CD14-positive monocyte (primary cell): ENCODE results near the gene IGLL1. TPM values are rescaled to one million over a fixed set of nuclear protein-coding genes. Genes with fewer than 3 reads are reported as not detected.

Experiments
- DNase-seq, 3 donors: peaks; one replicate each; pipeline ENCODE4 v3.0.0-alpha.2; 2011 to 2022
- H2AFZ ChIP-seq: 2 replicates; pipeline ENCODE4 v1.6.0; 2012; ENCODE audit warnings: mild to moderate bottlenecking, low read depth, low read length, inconsistent platforms; ENCODE audit not compliant: insufficient read depth, poor library complexity, severe bottlenecking
- H3K27ac ChIP-seq, 2 donors: 1 replicate in 1 of 2; 2 replicates in 1 of 2; pipeline ENCODE4 v1.5.1; 2012 to 2013; ENCODE audit warnings: low read length in 2 of 2, control low read depth in 1 of 2, inconsistent platforms in 1 of 2, low read depth in 1 of 2, mild to moderate bottlenecking in 1 of 2
- H3K27me3 ChIP-seq, 2 donors: one replicate each; pipeline versions ENCODE4 v1.6.0 to v1.6.1; 2011 to 2013; ENCODE audit warnings: low read length in 2 of 2; ENCODE audit not compliant: control insufficient read depth in 2 of 2, insufficient read depth in 2 of 2
- H3K36me3 ChIP-seq, 2 donors: replicated peaks in 1 of 2; 1 replicate in 1 of 2; 2 replicates in 1 of 2; pipeline versions ENCODE4 v1.5.1 to v1.6.1; 2012 to 2013; ENCODE audit warnings: low read length in 2 of 2, control low read depth in 1 of 2, inconsistent platforms in 1 of 2, mild to moderate bottlenecking in 1 of 2; ENCODE audit not compliant: insufficient read depth in 2 of 2, control insufficient read depth in 1 of 2
- H3K4me1 ChIP-seq, 2 donors: 1 replicate in 1 of 2; 2 replicates in 1 of 2; pipeline versions ENCODE4 v1.5.1 to v1.6.1; 2012 to 2013; ENCODE audit warnings: low read length in 2 of 2, control low read depth in 1 of 2, inconsistent platforms in 1 of 2, mild to moderate bottlenecking in 1 of 2, moderate library complexity in 1 of 2; ENCODE audit not compliant: insufficient read depth in 2 of 2, control insufficient read depth in 1 of 2
- H3K4me2 ChIP-seq: replicated peaks from 2 replicates; pipeline ENCODE3; 2012; ENCODE audit warnings: low read length, moderate library complexity, mild to moderate bottlenecking; ENCODE audit not compliant: poor library complexity, severe bottlenecking; ENCODE audit errors: extremely low read depth
- H3K4me3 ChIP-seq, 3 experiments: fragments of 200-600 bp in 1 of 3; sonication (generic) in 1 of 3; replicated peaks in 1 of 3; 1 replicate in 2 of 3; 2 replicates in 1 of 3; pipeline ENCODE4 v1.5.1; 2011 to 2013; ENCODE audit warnings: low read length in 3 of 3, mild to moderate bottlenecking in 3 of 3, control low read depth in 2 of 3, low read depth in 2 of 3, inconsistent platforms in 1 of 3, moderate library complexity in 1 of 3
- H3K79me2 ChIP-seq: 2 replicates; pipeline ENCODE4 v1.6.0; 2012; ENCODE audit warnings: mild to moderate bottlenecking, control low read depth, inconsistent platforms, low read length, moderate library complexity; ENCODE audit not compliant: insufficient read depth
- H3K9ac ChIP-seq: 2 replicates; pipeline ENCODE4 v1.6.0; 2017; ENCODE audit warnings: low read length, mild to moderate bottlenecking; ENCODE audit not compliant: insufficient read depth, poor library complexity, severe bottlenecking
- H3K9me3 ChIP-seq, 2 donors: replicated peaks in 1 of 2; 1 replicate in 1 of 2; 2 replicates in 1 of 2; pipeline versions ENCODE4 v1.5.1 to v1.6.1; 2012 to 2013; ENCODE audit warnings: low read length in 2 of 2, control low read depth in 1 of 2; ENCODE audit not compliant: control insufficient read depth in 1 of 2, insufficient read depth in 1 of 2
- H4K20me1 ChIP-seq: 2 replicates; pipeline ENCODE4 v1.6.0; 2012; ENCODE audit warnings: mild to moderate bottlenecking, low read length, control low read depth, moderate library complexity; ENCODE audit not compliant: insufficient read depth
- H3K27ac Mint-ChIP-seq, 7 donors: one replicate each; pipeline ENCODE4 v1.8.0; 2020; ENCODE audit warnings: mild to moderate bottlenecking in 7 of 7, mixed read lengths in 7 of 7, moderate library complexity in 6 of 7, inconsistent platforms in 2 of 7
- H3K27me3 Mint-ChIP-seq, 3 donors: one replicate each; pipeline ENCODE4 v1.8.0; 2021 to 2022; ENCODE audit warnings: low read depth in 3 of 3, mild to moderate bottlenecking in 3 of 3, mixed read lengths in 3 of 3, moderate library complexity in 3 of 3, inconsistent platforms in 1 of 3
- H3K36me3 Mint-ChIP-seq, 2 donors: one replicate each; pipeline ENCODE4 v1.8.0; 2020; ENCODE audit warnings: mixed read lengths in 2 of 2, inconsistent platforms in 1 of 2, mild to moderate bottlenecking in 1 of 2
- H3K4me1 Mint-ChIP-seq: one replicate; pipeline ENCODE4 v1.8.0; 2020; ENCODE audit warnings: mild to moderate bottlenecking, mixed read lengths
- H3K4me3 Mint-ChIP-seq, 2 donors: one replicate each; pipeline ENCODE4 v1.8.0; 2020; ENCODE audit warnings: mild to moderate bottlenecking in 2 of 2, mixed read lengths in 2 of 2, moderate library complexity in 1 of 2
- H3K9me3 Mint-ChIP-seq, 7 donors: one replicate each; pipeline ENCODE4 v1.8.0; 2020 to 2022; ENCODE audit warnings: mixed read lengths in 7 of 7, mild to moderate bottlenecking in 6 of 7, moderate library complexity in 6 of 7, inconsistent platforms in 2 of 7
- whole genome bisulfite sequencing: methylation state at CpG from one replicate; pipeline ENCODE4 v1.1.5; 2013; ENCODE audit warnings: missing lambda C conversion rate; ENCODE audit not compliant: insufficient coverage; 5-methylcytosine and 5-hydroxymethylcytosine counted together
- intact Hi-C, 2 donors: fragments of 100-400 bp; cut with micrococcal nuclease; formaldehyde crosslinking; loops; one replicate each; pipeline versions ENCODE4 v1.15.0 to v1.15.1; 2023
- polyA plus RNA-seq, 3 donors: library from polyadenylated mRNA; depleted of rRNA in 1 of 3; unstranded in 2 of 3; stranded (reverse) in 1 of 3; fragments of 300-500 nt in 2 of 3; fragments of >200 nt in 1 of 3; fragmentation: Illumina TruSeq in 2 of 3; gene quantifications; 1 replicate in 2 of 3; 2 replicates in 1 of 3; pipeline ENCODE4 v1.2.3, GENCODE V29; 2012 to 2021
- TF ChIP-seq, protein P1 (sequence below): fragments of 200-600 bp; IDR thresholded peaks from one replicate; pipeline ENCODE4 v1.8.0; 2022; ENCODE audit warnings: antibody characterized with exemption, mild to moderate bottlenecking

Gene IGLL1
- polyA plus RNA-seq, 3 donors = not detected

GRCh38 chr22:23621082-23621780 lies 41.1 kb upstream of the IGLL1 start:
- Histone ChIP-seq H4K20me1 (no peaks in the 10 kb centered on the region), H2AFZ (no peak overlapping the region), H3K4me2 (no peak overlapping the region), H3K9me3 (no peaks in the 10 kb centered on the region), H3K27ac (no peak overlapping the region), H3K9ac (no peak overlapping the region), H3K79me2 (no peaks in the 10 kb centered on the region), H3K4me3 (no peak overlapping the region), H3K4me1 (no peaks in the 10 kb centered on the region), H3K36me3 (no peaks in the 10 kb centered on the region), H3K27me3 (no peaks in the 10 kb centered on the region)
- H3K27ac Mint-ChIP-seq = no peak overlapping the region
- DNase-seq = no peak
- TF ChIP-seq, protein P1, sequence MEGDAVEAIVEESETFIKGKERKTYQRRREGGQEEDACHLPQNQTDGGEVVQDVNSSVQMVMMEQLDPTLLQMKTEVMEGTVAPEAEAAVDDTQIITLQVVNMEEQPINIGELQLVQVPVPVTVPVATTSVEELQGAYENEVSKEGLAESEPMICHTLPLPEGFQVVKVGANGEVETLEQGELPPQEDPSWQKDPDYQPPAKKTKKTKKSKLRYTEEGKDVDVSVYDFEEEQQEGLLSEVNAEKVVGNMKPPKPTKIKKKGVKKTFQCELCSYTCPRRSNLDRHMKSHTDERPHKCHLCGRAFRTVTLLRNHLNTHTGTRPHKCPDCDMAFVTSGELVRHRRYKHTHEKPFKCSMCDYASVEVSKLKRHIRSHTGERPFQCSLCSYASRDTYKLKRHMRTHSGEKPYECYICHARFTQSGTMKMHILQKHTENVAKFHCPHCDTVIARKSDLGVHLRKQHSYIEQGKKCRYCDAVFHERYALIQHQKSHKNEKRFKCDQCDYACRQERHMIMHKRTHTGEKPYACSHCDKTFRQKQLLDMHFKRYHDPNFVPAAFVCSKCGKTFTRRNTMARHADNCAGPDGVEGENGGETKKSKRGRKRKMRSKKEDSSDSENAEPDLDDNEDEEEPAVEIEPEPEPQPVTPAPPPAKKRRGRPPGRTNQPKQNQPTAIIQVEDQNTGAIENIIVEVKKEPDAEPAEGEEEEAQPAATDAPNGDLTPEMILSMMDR = no peak
- no peaks in the 10 kb centered on the region for H3K9me3 Mint-ChIP-seq
- H3K4me3 Mint-ChIP-seq = no peak overlapping the region
- peaks cover 0 to 2% (median 0%) of the 10 kb centered on the region in 3 donors for H3K27me3 Mint-ChIP-seq
- no peaks in the 10 kb centered on the region for H3K4me1 Mint-ChIP-seq
- WGBS = 97% methylated on average over 7 of the region's 9 CpGs
- no peaks in the 10 kb centered on the region for H3K36me3 Mint-ChIP-seq
- intact Hi-C loops = no loop called here

DNA sequence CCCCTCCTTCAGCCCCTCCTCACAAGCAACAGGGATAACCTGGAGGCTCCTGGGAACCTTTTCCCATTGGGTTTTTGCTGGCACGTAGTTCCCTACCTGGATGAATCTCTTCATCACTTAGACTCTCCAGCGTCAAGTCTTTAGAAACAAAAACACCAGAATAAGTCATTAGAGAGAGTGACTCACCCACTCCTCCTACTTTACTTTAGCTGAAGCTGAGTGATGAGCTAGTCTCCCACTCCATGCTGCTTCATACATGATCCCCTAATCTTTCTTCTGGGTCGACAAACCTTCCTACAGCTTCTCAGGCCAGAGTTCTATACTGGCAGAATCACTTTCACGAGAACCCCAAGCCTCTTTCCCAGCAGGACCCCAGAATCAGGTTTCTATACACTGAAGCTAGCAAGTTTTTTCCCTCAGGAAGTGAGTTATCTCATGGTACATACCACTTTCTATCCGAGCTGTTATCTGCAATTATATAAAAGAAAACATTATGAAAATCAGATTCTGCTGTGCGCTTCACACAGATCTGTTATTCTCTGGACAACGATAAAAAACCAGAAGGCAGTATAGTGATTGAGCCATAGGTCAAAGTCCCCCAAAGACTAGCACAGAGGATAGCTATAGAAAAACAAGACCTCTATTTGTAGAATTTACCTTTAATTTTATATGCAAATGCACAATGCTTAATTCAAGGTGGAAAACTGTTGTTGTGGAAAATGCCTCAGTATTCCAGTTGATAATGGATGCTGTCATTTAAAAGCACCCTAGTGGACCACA lies 33.3 kb upstream of the IGLL1 start:
- Histone ChIP-seq H3K36me3 (no peaks in the 10 kb centered on the region), H3K79me2 (no peaks in the 10 kb centered on the region), H2AFZ (no peak overlapping the region), H3K4me2 (no peak overlapping the region), H3K4me3 (no peak overlapping the region), H3K27ac (no peak overlapping the region), H3K9ac (no peak overlapping the region), H3K9me3 (no peaks in the 10 kb centered on the region), H4K20me1 (no peaks in the 10 kb centered on the region), H3K27me3 (no peaks in the 10 kb centered on the region), H3K4me1 (no peaks in the 10 kb centered on the region)
- TF ChIP-seq, protein P1 = no peak
- intact Hi-C loops = no loop called here
- Mint-ChIP-seq H3K9me3 (no peaks in the 10 kb centered on the region), H3K27ac (peak overlapping the region in 1 of 7 donors; percentile 58), H3K27me3 (peaks cover 0 to 2% (median 0%) of the 10 kb centered on the region in 3 donors), H3K4me3 (no peak overlapping the region), H3K36me3 (peaks cover 0 to 3% of the 10 kb centered on the region in 2 donors), H3K4me1 (no peaks in the 10 kb centered on the region)
- WGBS = 92% methylated on average over 2 of the region's 7 CpGs
- no peak for DNase-seq
